IMR-90 (cell line): Measurements from ENCODE around the gene LCNL1. TPM values are rescaled to one million over a fixed set of nuclear protein-coding genes. Genes with fewer than 3 reads are reported as not detected.

Experiments
- ATAC-seq: fragments of 200-7000 bp; cut with Tn5 transposase; 2 replicates; pipeline ENCODE4 v1.9.1; 2020; ENCODE audit warnings: low read depth, mild to moderate bottlenecking, moderate library complexity
- BruUV-seq: library from RNA; stranded (reverse); fragments of 400-500 nt; replicated peaks from 2 replicates; lab custom pipeline; 2021; lab: Mats Ljungman, UMichigan
- CTCF ChIA-PET: fragments of 300-600 bp; formaldehyde crosslinking; extraction: SDS; loops from one replicate; lab custom pipeline; 2021; ENCODE audit warnings: antibody characterized with exemption; lab: Yijun Ruan, JAX
- POLR2A ChIA-PET: fragments of 300-600 bp; sonication (Branson Sonifier 250); formaldehyde crosslinking; loops from one replicate; lab custom pipeline; 2022; ENCODE audit warnings: antibody characterized with exemption; ENCODE audit not compliant: unreplicated experiment; lab: Charles Lee
- DNase-seq: peaks from one replicate; pipeline ENCODE4 v3.0.0; 2013
- H2AFZ ChIP-seq: replicated peaks from 2 replicates; pipeline ENCODE3; 2013; ENCODE audit warnings: low read length, mild to moderate bottlenecking; ENCODE audit not compliant: poor library complexity
- H2AK5ac ChIP-seq: 2 replicates; pipeline ENCODE4 v1.6.1; 2013; ENCODE audit warnings: low read depth, low read length, inconsistent platforms
- H2AK9ac ChIP-seq: replicated peaks from 2 replicates; pipeline ENCODE3; 2013; ENCODE audit warnings: mild to moderate bottlenecking, low read depth, low read length, moderate library complexity; ENCODE audit not compliant: poor library complexity
- H2BK120ac ChIP-seq: 2 replicates; pipeline ENCODE4 v1.6.1; 2013; ENCODE audit warnings: low read depth, low read length, inconsistent platforms
- H2BK15ac ChIP-seq: 3 replicates; pipeline ENCODE4 v1.6.1; 2013; ENCODE audit warnings: low read depth, low read length, inconsistent platforms
- H2BK20ac ChIP-seq: 2 replicates; pipeline ENCODE4 v1.6.1; 2013; ENCODE audit warnings: low read depth, mild to moderate bottlenecking, inconsistent platforms, low read length, moderate library complexity
- H2BK5ac ChIP-seq: 2 replicates; pipeline ENCODE4 v1.6.1; 2013; ENCODE audit warnings: mild to moderate bottlenecking, low read depth, low read length, inconsistent platforms; ENCODE audit not compliant: poor library complexity, severe bottlenecking
- H3K14ac ChIP-seq: replicated peaks from 2 replicates; pipeline ENCODE4 v1.6.1; 2013; ENCODE audit warnings: low read depth, low read length, inconsistent platforms
- H3K18ac ChIP-seq: 2 replicates; pipeline ENCODE4 v1.6.1; 2013; ENCODE audit warnings: low read depth, low read length, control low read depth
- H3K23ac ChIP-seq: 2 replicates; pipeline ENCODE4 v1.6.1; 2013; ENCODE audit warnings: low read depth, low read length, inconsistent platforms
- H3K27ac ChIP-seq: 2 replicates; pipeline ENCODE4 v1.5.1; 2013; ENCODE audit warnings: mild to moderate bottlenecking, control low read depth, low read length; ENCODE audit not compliant: insufficient read depth
- H3K27me3 ChIP-seq: 2 replicates; pipeline ENCODE4 v1.6.1; 2013; ENCODE audit warnings: low read length; ENCODE audit not compliant: control insufficient read depth, insufficient read depth
- H3K36me3 ChIP-seq: 2 replicates; pipeline ENCODE4 v1.6.1; 2013; ENCODE audit warnings: low read length, mixed read lengths; ENCODE audit not compliant: control insufficient read depth, insufficient read depth
- H3K4ac ChIP-seq: 2 replicates; pipeline ENCODE4 v1.6.1; 2013; ENCODE audit warnings: low read depth, low read length, inconsistent platforms
- H3K4me1 ChIP-seq: 2 replicates; pipeline ENCODE4 v1.6.1; 2013; ENCODE audit warnings: low read length, mixed read lengths; ENCODE audit not compliant: control insufficient read depth, insufficient read depth
- H3K4me2 ChIP-seq: 2 replicates; pipeline ENCODE4 v1.6.1; 2013; ENCODE audit warnings: low read depth, mild to moderate bottlenecking, control low read depth, low read length, moderate library complexity
- H3K4me3 ChIP-seq: 2 replicates; pipeline ENCODE4 v1.5.1; 2013; ENCODE audit warnings: low read depth, mild to moderate bottlenecking, control low read depth, low read length, moderate library complexity; ENCODE audit not compliant: insufficient read depth
- H3K56ac ChIP-seq: 2 replicates; pipeline ENCODE4 v1.6.1; 2013; ENCODE audit warnings: low read length, inconsistent platforms; ENCODE audit not compliant: insufficient read depth; ENCODE audit errors: extremely low read depth
- H3K79me1 ChIP-seq, 2 experiments: 2 replicates each; pipeline ENCODE4 v1.6.1; 2013; ENCODE audit warnings: low read length in 2 of 2, inconsistent platforms in 1 of 2, low read depth in 1 of 2
- H3K9ac ChIP-seq: 2 replicates; pipeline ENCODE4 v1.6.1; 2013; ENCODE audit warnings: low read depth, low read length, control low read depth
- H3K9me1 ChIP-seq: 2 replicates; pipeline ENCODE4 v1.6.1; 2013; ENCODE audit warnings: low read length, inconsistent platforms; ENCODE audit not compliant: insufficient read depth
- H3K9me3 ChIP-seq: 2 replicates; pipeline ENCODE4 v1.6.1; 2013; ENCODE audit warnings: low read length; ENCODE audit not compliant: control insufficient read depth, insufficient read depth
- H4K20me1 ChIP-seq: 2 replicates; pipeline ENCODE4 v1.6.1; 2013; ENCODE audit warnings: low read length, inconsistent platforms; ENCODE audit not compliant: insufficient read depth
- H4K5ac ChIP-seq: 2 replicates; pipeline ENCODE4 v1.6.1; 2013; ENCODE audit warnings: mild to moderate bottlenecking, low read depth, low read length, control low read depth
- H4K8ac ChIP-seq, 2 experiments: 2 replicates each; pipeline ENCODE4 v1.6.1; 2013; ENCODE audit warnings: low read depth in 2 of 2, low read length in 2 of 2, control low read depth in 1 of 2, inconsistent platforms in 1 of 2
- H4K91ac ChIP-seq: 2 replicates; pipeline ENCODE4 v1.6.1; 2013; ENCODE audit warnings: low read depth, low read length, inconsistent platforms; ENCODE audit not compliant: insufficient read depth
- BHLHE40 ChIP-seq: fragments of 150-350 bp; IDR thresholded peaks from 2 replicates; pipeline ENCODE4 v1.6.1; 2016; ENCODE audit warnings: mild to moderate bottlenecking, low read depth, low read length
- CHD1 ChIP-seq: IDR thresholded peaks from 2 replicates; pipeline ENCODE4 v1.6.1; 2012; ENCODE audit warnings: low read depth, low read length, improper control_type of control experiment
- WGBS, 2 experiments: methylation state at CpG; one replicate each; pipeline versions ENCODE4 v1.1.5 to v1.1.7; 2013; ENCODE audit warnings: missing lambda C conversion rate in 2 of 2; ENCODE audit not compliant: insufficient read length in 1 of 2; ENCODE audit errors: extremely low coverage in 2 of 2; 5-methylcytosine and 5-hydroxymethylcytosine counted together
- dilution Hi-C: fragments of 300-500 bp; cut with HindIII; formaldehyde crosslinking; loops from one replicate; pipeline ENCODE4 v1.14.3; 2018; ENCODE audit warnings: low sequenced_read_pairs; ENCODE audit not compliant: unreplicated experiment
- in situ Hi-C: fragments of 300-500 bp; cut with MboI; formaldehyde crosslinking; loops from 3 replicates; pipeline ENCODE4 v1.14.3; 2019; ENCODE audit warnings: low sequenced_read_pairs, inconsistent platforms, mixed read lengths
- intact Hi-C: fragments of 100-400 bp; cut with micrococcal nuclease; formaldehyde crosslinking; loops from 2 replicates; pipeline ENCODE4 v1.10.0; 2022
- polyA plus RNA-seq, 3 experiments: library from polyadenylated mRNA; depleted of rRNA; stranded (reverse); fragments of >200 nt; gene quantifications; 2 replicates each; pipeline ENCODE4 v1.2.3, GENCODE V29; 2012; ENCODE audit warnings: low replicate concordance in 1 of 3
- total RNA-seq: library from RNA; depleted of rRNA; stranded (reverse); fragments of >200 nt; gene quantifications from 2 replicates; pipeline ENCODE4 v1.2.3, GENCODE V29; 2012

Gene LCNL1
- total and polyA plus RNA-seq, 2 of the 4 experiments (the other 2 are of a cell fraction): 0.15 TPM; not detected in 1

DNA sequence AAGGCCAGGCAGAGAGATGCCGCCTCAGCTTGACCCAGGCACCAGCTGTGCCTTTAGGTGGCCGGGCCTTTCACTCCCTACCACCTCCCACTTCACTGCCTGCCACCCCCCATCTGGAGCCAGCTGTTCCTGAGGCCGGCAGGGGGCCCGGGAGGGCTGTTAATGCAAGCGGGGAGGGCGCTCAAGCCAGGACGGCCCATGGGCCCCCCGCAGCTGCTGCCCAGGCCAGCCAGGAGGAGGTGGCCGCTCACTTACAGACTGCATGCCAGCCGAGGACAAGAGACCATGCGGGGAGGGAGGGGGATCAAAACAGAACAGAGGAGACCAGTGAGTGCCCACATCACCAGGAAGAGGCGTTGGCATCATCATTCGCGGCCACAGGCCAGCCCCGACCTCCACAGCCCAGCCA, 40.8 kb downstream of the LCNL1 start:
- Histone ChIP-seq H3K18ac (no peak overlapping the region), H3K4me2 (no peak overlapping the region), H3K9me3 (no peaks in the 10 kb centered on the region), H3K27ac (no peak overlapping the region), H3K79me1 (peaks cover 0 to 7% of the 10 kb centered on the region in 2 experiments; a peak in 2 of 4 replicates), H3K9ac (no peak overlapping the region), H4K20me1 (no peaks in the 10 kb centered on the region; the same call in 1 of the 2 replicates), H4K91ac (no peak overlapping the region), H3K14ac (no peak overlapping the region), H3K23ac (no peak overlapping the region), H3K4ac (no peak overlapping the region), H4K5ac (no peak overlapping the region), H2BK5ac (no peak overlapping the region), H3K9me1 (peaks cover 4% of the 10 kb centered on the region; the same call in 1 of the 2 replicates), H2BK15ac (no peak overlapping the region), H2BK20ac (no peak overlapping the region), H4K8ac (no peak overlapping the region), H3K36me3 (peaks cover 2% of the 10 kb centered on the region; the same call in 1 of the 2 replicates), H2AFZ (no peak overlapping the region), H3K4me3 (no peak overlapping the region), H2AK9ac (no peak overlapping the region), H3K56ac (no peak overlapping the region), H2BK120ac (no peak overlapping the region), H3K4me1 (peaks cover 5% of the 10 kb centered on the region), H3K27me3 (no peaks in the 10 kb centered on the region), H2AK5ac (no peak overlapping the region)
- BruUV-seq: no TSS peak
- DNase-seq: no peak
- dilution Hi-C loops: no loop called here
- TF ChIP-seq CHD1: no peak
- no peak for TF ChIP-seq BHLHE40
- in situ Hi-C loops: no loop called here
- 71% methylated on average over 10 of the region's 15 CpGs; no CpG with 5 or more reads in 1 of the 2 experiments for WGBS, 2 experiments
- intact Hi-C loops: no loop called here
- POLR2A ChIA-PET: no interaction called here
- ATAC-seq: no peak
- CTCF ChIA-PET: no interaction called here
